GM23338 (cell line): ENCODE measurements around the gene ACOX3. TPM values are rescaled to one million over a fixed set of nuclear protein-coding genes. Genes with fewer than 3 reads are reported as not detected.
A peak's percentile ranks its signal among the peaks of the same experiment; 100 is the strongest.

Experiments
- ATAC-seq: fragments of 200-7000 bp; cut with Tn5 transposase; 3 replicates; pipeline ENCODE4 v1.9.1; 2020
- DNase-seq: peaks from one replicate; pipeline ENCODE4 v3.0.0-alpha.2; 2015; ENCODE audit warnings: low spot score
- H2AFZ ChIP-seq: fragments of 200-600 bp; sonication (generic); 2 replicates; pipeline ENCODE4 v1.8.0; 2016; ENCODE audit warnings: antibody characterized with exemption, mild to moderate bottlenecking, moderate library complexity
- H3F3A ChIP-seq: fragments of 200-600 bp; sonication (generic); replicated peaks from 2 replicates; pipeline ENCODE4 v1.8.0; 2017; ENCODE audit warnings: antibody characterized with exemption, mixed run types, low read depth
- H3K27ac ChIP-seq: fragments of 200-600 bp; sonication (generic); 2 replicates; pipeline ENCODE4 v1.6.1; 2016; ENCODE audit warnings: low read depth
- H3K27me3 ChIP-seq: fragments of 200-600 bp; sonication (generic); 2 replicates; pipeline ENCODE4 v1.8.0; 2016; ENCODE audit warnings: mild to moderate bottlenecking, mixed run types, moderate library complexity; ENCODE audit not compliant: insufficient read depth
- H3K36me3 ChIP-seq: fragments of 200-600 bp; sonication (generic); 2 replicates; pipeline ENCODE4 v1.8.0; 2016; ENCODE audit warnings: mild to moderate bottlenecking; ENCODE audit not compliant: insufficient read depth
- H3K4me1 ChIP-seq: fragments of 200-600 bp; sonication (generic); 2 replicates; pipeline ENCODE4 v1.8.0; 2016; ENCODE audit warnings: mild to moderate bottlenecking, moderate library complexity; ENCODE audit not compliant: insufficient read depth
- H3K4me2 ChIP-seq: fragments of 200-600 bp; sonication (generic); 2 replicates; pipeline ENCODE4 v1.7.1; 2017; ENCODE audit warnings: mixed run types
- H3K4me3 ChIP-seq: fragments of 200-600 bp; sonication (generic); 2 replicates; pipeline ENCODE4 v1.6.1; 2016; ENCODE audit warnings: mixed run types
- H3K79me2 ChIP-seq: fragments of 200-600 bp; sonication (generic); replicated peaks from 2 replicates; pipeline ENCODE4 v1.8.0; 2017; ENCODE audit warnings: mild to moderate bottlenecking; ENCODE audit not compliant: insufficient read depth
- H3K9me2 ChIP-seq: fragments of 200-600 bp; sonication (generic); 2 replicates; pipeline ENCODE4 v1.8.0; 2017; ENCODE audit not compliant: insufficient read depth
- H4K20me1 ChIP-seq: fragments of 200-600 bp; sonication (generic); replicated peaks from 2 replicates; pipeline ENCODE4 v1.8.0; 2017; ENCODE audit warnings: mild to moderate bottlenecking; ENCODE audit not compliant: insufficient read depth
- H3K27ac Mint-ChIP-seq: 2 replicates; pipeline ENCODE4 v1.8.0; 2020; ENCODE audit warnings: inconsistent platforms, mild to moderate bottlenecking, moderate library complexity, mixed read lengths
- H3K27me3 Mint-ChIP-seq: 3 replicates; pipeline ENCODE4 v1.8.0; 2022; ENCODE audit warnings: low read depth, mild to moderate bottlenecking, moderate library complexity, mixed read lengths, inconsistent platforms; ENCODE audit not compliant: insufficient read depth, poor library complexity
- H3K36me3 Mint-ChIP-seq: 3 replicates; pipeline ENCODE4 v1.8.0; 2021; ENCODE audit warnings: low read depth, mild to moderate bottlenecking, inconsistent platforms, moderate library complexity, mixed read lengths
- H3K4me1 Mint-ChIP-seq: 3 replicates; pipeline ENCODE4 v1.8.0; 2020; ENCODE audit warnings: mild to moderate bottlenecking, inconsistent platforms, mixed read lengths
- H3K4me3 Mint-ChIP-seq: 3 replicates; pipeline ENCODE4 v1.8.0; 2021; ENCODE audit warnings: moderate library complexity, mild to moderate bottlenecking, inconsistent platforms, mixed read lengths
- H3K9me3 Mint-ChIP-seq: 3 replicates; pipeline ENCODE4 v1.8.0; 2020; ENCODE audit warnings: moderate library complexity, mild to moderate bottlenecking, inconsistent platforms, mixed read lengths
- CREB1 ChIP-seq: fragments of 250-450 bp; sonication (Bioruptor Pico); IDR thresholded peaks from 2 replicates; pipeline ENCODE4 v1.5.0; 2020; ENCODE audit warnings: low read depth, mild to moderate bottlenecking, moderate library complexity
- CTCF ChIP-seq, 2 experiments: fragments of 200-600 bp in 1 of 2; sonication (generic) in 1 of 2; conservative IDR thresholded peaks; 2 replicates each; pipeline versions ENCODE4 v1.5.1 to v1.6.1; 2016 to 2017; ENCODE audit warnings: antibody characterized with exemption in 2 of 2, low read depth in 2 of 2, mild to moderate bottlenecking in 2 of 2, moderate library complexity in 1 of 2
- ETS1 ChIP-seq: IDR thresholded peaks from 2 replicates; pipeline ENCODE4 v1.6.1; 2016; ENCODE audit warnings: antibody characterized with exemption
- EZH2 ChIP-seq: fragments of 200-600 bp; sonication (generic); IDR thresholded peaks from one replicate; pipeline ENCODE4 v1.8.0; 2017; ENCODE audit warnings: antibody characterized with exemption, mild to moderate bottlenecking, low read depth; ENCODE audit not compliant: unreplicated experiment
- EZH2phosphoT487 ChIP-seq: fragments of 200-600 bp; sonication (generic); IDR thresholded peaks from one replicate; pipeline ENCODE4 v1.8.1; 2018; ENCODE audit warnings: antibody characterized with exemption; ENCODE audit not compliant: unreplicated experiment
- JUNB ChIP-seq: IDR thresholded peaks from one replicate; pipeline ENCODE4 v1.6.1; 2016; ENCODE audit warnings: antibody characterized with exemption; ENCODE audit not compliant: unreplicated experiment
- NANOG ChIP-seq: IDR thresholded peaks from 2 replicates; pipeline ENCODE4 v1.6.1; 2016; ENCODE audit warnings: antibody characterized with exemption, borderline replicate concordance
- POLR2AphosphoS5 ChIP-seq: IDR thresholded peaks from 2 replicates; pipeline ENCODE4 v1.6.1; 2016; ENCODE audit warnings: antibody characterized with exemption, low read depth
- STAT1 ChIP-seq: IDR thresholded peaks from one replicate; pipeline ENCODE4 v1.6.1; 2016; ENCODE audit warnings: antibody characterized with exemption; ENCODE audit not compliant: unreplicated experiment
- ZNF114 ChIP-seq: fragments of 250-450 bp; sonication (Bioruptor Pico); IDR thresholded peaks from 2 replicates; pipeline ENCODE4 v1.5.0; 2020; ENCODE audit warnings: mild to moderate bottlenecking, moderate library complexity
- ZNF331 ChIP-seq: fragments of 250-450 bp; sonication (Bioruptor Pico); IDR thresholded peaks from 2 replicates; pipeline ENCODE4 v1.5.0; 2020; ENCODE audit warnings: low read depth, mild to moderate bottlenecking, moderate library complexity
- ZNF462 ChIP-seq: fragments of 250-450 bp; sonication (Bioruptor Pico); IDR thresholded peaks from 2 replicates; pipeline ENCODE4 v1.5.0; 2020; ENCODE audit warnings: mild to moderate bottlenecking, moderate library complexity
- polyA plus RNA-seq: library from polyadenylated mRNA; unstranded; fragments of >200 nt; fragmentation: Nextera tagmentation; extraction: Ambion mirVana; gene quantifications from 2 replicates; pipeline ENCODE4 v1.2.1, GENCODE V29; 2016
- total RNA-seq: library from RNA; depleted of rRNA; stranded (reverse); fragments of >200 nt; shearing (Covaris generic); gene quantifications from 2 replicates; pipeline ENCODE4 v1.2.3, GENCODE V29; 2014

The ACOX3 gene
- total and polyA plus RNA-seq, 2 experiments from 2014 or later = 6.4 to 17.2 TPM

- TF ChIP-seq ETS1 (no peak), POLR2AphosphoS5 (no peak)
These were observed 71.5 kb downstream of the ACOX3 start (continued) for GRCh38 chr4:8368998-8369397.

GRCh38 chr4:8368061-8368481 is 72.5 kb downstream of the ACOX3 start:
- no peak overlapping the region for H2AFZ ChIP-seq
- peaks cover 22% of the 10 kb centered on the region for H3K27me3 Mint-ChIP-seq
- H3K36me3 Mint-ChIP-seq = peaks cover 13% of the 10 kb centered on the region; the same call in 2 of the 3 replicates
- no peak overlapping the region for H3K27ac ChIP-seq
- no peak overlapping the region for H3K4me2 ChIP-seq
- no peaks in the 10 kb centered on the region for H3K9me2 ChIP-seq
- H3K4me1 ChIP-seq = no peaks in the 10 kb centered on the region
- no peak overlapping the region for H3K4me3 Mint-ChIP-seq
- no peaks in the 10 kb centered on the region for H3F3A ChIP-seq
- H3K9me3 Mint-ChIP-seq = peaks cover 5% of the 10 kb centered on the region
- H3K4me3 ChIP-seq = no peak overlapping the region
- no peaks in the 10 kb centered on the region for H4K20me1 ChIP-seq
- no peaks in the 10 kb centered on the region for H3K79me2 ChIP-seq
- ATAC-seq (peak; percentile 25), DNase-seq (no peak)
- no peaks in the 10 kb centered on the region for H3K27me3 ChIP-seq
- no peaks in the 10 kb centered on the region for H3K36me3 ChIP-seq
- no peak overlapping the region for H3K27ac Mint-ChIP-seq
- H3K4me1 Mint-ChIP-seq = peaks cover 9% of the 10 kb centered on the region; the same call in 2 of the 3 replicates
- TF ChIP-seq CTCF (conservative IDR thresholded peaks at IDR 0.05; ENCODE audit: low read depth in 2 of 2) (no peak), ETS1 (no peak), STAT1 (no peak), JUNB (no peak), EZH2 (no peak), EZH2phosphoT487 (no peak), CREB1 (no peak), ZNF114 (CRISPR knock-in tag) (no peak), ZNF331 (CRISPR knock-in tag) (no peak), ZNF462 (no peak), POLR2AphosphoS5 (no peak), NANOG (no peak)
